ACC112 (cell line): ENCODE results near the gene ALOX12.

Experiments
- H2AFZ ChIP-seq: fragments of 200-600 bp; sonication (generic); one replicate; pipeline ENCODE4 v1.6.0; 2017; ENCODE audit warnings: antibody characterized with exemption, low read length; ENCODE audit not compliant: unreplicated experiment
- H3K27ac ChIP-seq: fragments of 200-600 bp; sonication (generic); 2 replicates; pipeline ENCODE4 v1.5.1; 2014; ENCODE audit warnings: low read depth, mild to moderate bottlenecking, antibody characterized with exemption, low read length, moderate library complexity
- H3K27me3 ChIP-seq: fragments of 200-600 bp; sonication (generic); 2 replicates; pipeline ENCODE4 v1.6.1; 2014; ENCODE audit warnings: mild to moderate bottlenecking, antibody characterized with exemption, low read length, moderate library complexity, mixed read lengths; ENCODE audit not compliant: insufficient read depth
- H3K36me3 ChIP-seq: fragments of 200-600 bp; sonication (generic); 2 replicates; pipeline ENCODE4 v1.6.1; 2016; ENCODE audit warnings: mild to moderate bottlenecking, antibody characterized with exemption, low read length, moderate library complexity, mixed read lengths; ENCODE audit not compliant: insufficient read depth
- H3K4me1 ChIP-seq: fragments of 200-600 bp; sonication (generic); one replicate; pipeline ENCODE4 v1.6.1; 2016; ENCODE audit warnings: low read length, mixed read lengths; ENCODE audit not compliant: insufficient read depth, unreplicated experiment, control insufficient read depth
- H3K4me3 ChIP-seq: fragments of 200-600 bp; sonication (generic); 2 replicates; pipeline ENCODE4 v1.5.1; 2014; ENCODE audit warnings: mild to moderate bottlenecking, low read depth, low read length
- H3K79me2 ChIP-seq: fragments of 200-600 bp; sonication (generic); one replicate; pipeline ENCODE4 v1.6.0; 2016; ENCODE audit warnings: low read length; ENCODE audit not compliant: control insufficient read depth, unreplicated experiment, insufficient read depth

ALOX12 gene

GRCh38 chr17:7001318-7001961, 5.6 kb downstream of the ALOX12 start:
- Histone ChIP-seq H2AFZ (no peak overlapping the region), H3K27ac (no peak overlapping the region), H3K36me3 (peaks cover 24% of the 10 kb centered on the region; the same call in 1 of the 2 replicates), H3K4me1 (no peaks in the 10 kb centered on the region), H3K27me3 (no peaks in the 10 kb centered on the region), H3K4me3 (no peak overlapping the region), H3K79me2 (peaks cover 3% of the 10 kb centered on the region)

- peaks cover 4% of the 10 kb centered on the region for H3K79me2 ChIP-seq
- H3K36me3 ChIP-seq = peaks cover 24% of the 10 kb centered on the region; the same call in 1 of the 2 replicates
- H2AFZ ChIP-seq = no peak overlapping the region
- no peaks in the 10 kb centered on the region for H3K27me3 ChIP-seq
- no peak overlapping the region for H3K4me3 ChIP-seq
- no peak overlapping the region for H3K27ac ChIP-seq
- H3K4me1 ChIP-seq = no peaks in the 10 kb centered on the region
Observed at GRCh38 chr17:7002288-7003047, 6.6 kb downstream of the ALOX12 start.

- H3K27ac ChIP-seq = no peak overlapping the region
- H3K79me2 ChIP-seq = peaks cover 7% of the 10 kb centered on the region
- peaks cover 24% of the 10 kb centered on the region; the same call in 1 of the 2 replicates for H3K36me3 ChIP-seq
- H3K4me1 ChIP-seq = no peaks in the 10 kb centered on the region
- H3K4me3 ChIP-seq = no peak overlapping the region
- no peak overlapping the region for H2AFZ ChIP-seq
- H3K27me3 ChIP-seq = no peaks in the 10 kb centered on the region
Observed at GRCh38 chr17:7003745-7004144, 7.9 kb downstream of the ALOX12 start.

- Histone ChIP-seq H3K27me3 (no peaks in the 10 kb centered on the region), H2AFZ (no peak overlapping the region), H3K79me2 (peaks cover 13% of the 10 kb centered on the region), H3K36me3 (peaks cover 23% of the 10 kb centered on the region; the same call in 1 of the 2 replicates), H3K4me3 (no peak overlapping the region), H3K4me1 (no peaks in the 10 kb centered on the region), H3K27ac (no peak overlapping the region)
Observed at GRCh38 chr17:7004398-7005253, 8.8 kb downstream of the ALOX12 start.

- no peak overlapping the region for H3K4me3 ChIP-seq
- no peak overlapping the region for H3K27ac ChIP-seq
- peaks cover 7% of the 10 kb centered on the region for H3K4me1 ChIP-seq
- peaks cover 23% of the 10 kb centered on the region; the same call in 1 of the 2 replicates for H3K36me3 ChIP-seq
- peaks cover 24% of the 10 kb centered on the region for H3K79me2 ChIP-seq
- H3K27me3 ChIP-seq = no peaks in the 10 kb centered on the region
- H2AFZ ChIP-seq = no peak overlapping the region
Observed at GRCh38 chr17:7005716-7006115, 9.9 kb downstream of the ALOX12 start.

- Histone ChIP-seq H3K27me3 (no peaks in the 10 kb centered on the region), H3K27ac (no peak overlapping the region), H3K36me3 (peaks cover 9% of the 10 kb centered on the region; the same call in 1 of the 2 replicates), H2AFZ (no peak overlapping the region), H3K4me3 (no peak overlapping the region), H3K79me2 (peaks cover 38% of the 10 kb centered on the region), H3K4me1 (peaks cover 11% of the 10 kb centered on the region)
Observed at GRCh38 chr17:7007143-7007542, 11.3 kb downstream of the ALOX12 start.

- Histone ChIP-seq H3K27ac (no peak overlapping the region), H2AFZ (no peak overlapping the region), H3K36me3 (peaks cover 8% of the 10 kb centered on the region; the same call in 1 of the 2 replicates), H3K27me3 (no peaks in the 10 kb centered on the region), H3K4me3 (peak overlapping the region; percentile 97), H3K4me1 (peaks cover 12% of the 10 kb centered on the region), H3K79me2 (peaks cover 56% of the 10 kb centered on the region)
Observed at GRCh38 chr17:7010523-7010922, 14.7 kb downstream of the ALOX12 start.

GRCh38 chr17:7011415-7011814, 15.6 kb downstream of the ALOX12 start:
- Histone ChIP-seq H3K27me3 (no peaks in the 10 kb centered on the region), H2AFZ (no peak overlapping the region), H3K79me2 (peaks cover 53% of the 10 kb centered on the region), H3K27ac (peak overlapping the region; percentile 94; the same call in 1 of the 2 replicates), H3K36me3 (peaks cover 8% of the 10 kb centered on the region; the same call in 1 of the 2 replicates), H3K4me3 (peak overlapping the region; percentile 97), H3K4me1 (peaks cover 21% of the 10 kb centered on the region)

GRCh38 chr17:7011942-7012254, 16.0 kb downstream of the ALOX12 start:
- peaks cover 52% of the 10 kb centered on the region for H3K79me2 ChIP-seq
- peaks cover 25% of the 10 kb centered on the region for H3K4me1 ChIP-seq
- H3K4me3 ChIP-seq = peak overlapping the region; percentile 97
- H3K36me3 ChIP-seq = peaks cover 8% of the 10 kb centered on the region; the same call in 1 of the 2 replicates
- peak overlapping the region; percentile 63 for H2AFZ ChIP-seq
- H3K27ac ChIP-seq = peak overlapping the region; percentile 94
- no peaks in the 10 kb centered on the region for H3K27me3 ChIP-seq

- Histone ChIP-seq H2AFZ (no peak overlapping the region), H3K79me2 (peaks cover 45% of the 10 kb centered on the region), H3K4me3 (peak overlapping the region; percentile 97), H3K27ac (peak overlapping the region; percentile 94), H3K36me3 (peaks cover 6% of the 10 kb centered on the region; the same call in 1 of the 2 replicates), H3K27me3 (no peaks in the 10 kb centered on the region), H3K4me1 (peaks cover 28% of the 10 kb centered on the region)
Observed at GRCh38 chr17:7014261-7014994, 18.6 kb downstream of the ALOX12 start.
